Measurements from ENCODE around the gene PUM1. TPM values are rescaled to one million over a fixed set of nuclear protein-coding genes. Genes with fewer than 3 reads are reported as not detected.
"Not testable (repeated sequence)": the region's sequence is repeated elsewhere in the genome, so short reads cannot be mapped to it uniquely, and the experiment has no call there.

The PUM1 gene, protein sequence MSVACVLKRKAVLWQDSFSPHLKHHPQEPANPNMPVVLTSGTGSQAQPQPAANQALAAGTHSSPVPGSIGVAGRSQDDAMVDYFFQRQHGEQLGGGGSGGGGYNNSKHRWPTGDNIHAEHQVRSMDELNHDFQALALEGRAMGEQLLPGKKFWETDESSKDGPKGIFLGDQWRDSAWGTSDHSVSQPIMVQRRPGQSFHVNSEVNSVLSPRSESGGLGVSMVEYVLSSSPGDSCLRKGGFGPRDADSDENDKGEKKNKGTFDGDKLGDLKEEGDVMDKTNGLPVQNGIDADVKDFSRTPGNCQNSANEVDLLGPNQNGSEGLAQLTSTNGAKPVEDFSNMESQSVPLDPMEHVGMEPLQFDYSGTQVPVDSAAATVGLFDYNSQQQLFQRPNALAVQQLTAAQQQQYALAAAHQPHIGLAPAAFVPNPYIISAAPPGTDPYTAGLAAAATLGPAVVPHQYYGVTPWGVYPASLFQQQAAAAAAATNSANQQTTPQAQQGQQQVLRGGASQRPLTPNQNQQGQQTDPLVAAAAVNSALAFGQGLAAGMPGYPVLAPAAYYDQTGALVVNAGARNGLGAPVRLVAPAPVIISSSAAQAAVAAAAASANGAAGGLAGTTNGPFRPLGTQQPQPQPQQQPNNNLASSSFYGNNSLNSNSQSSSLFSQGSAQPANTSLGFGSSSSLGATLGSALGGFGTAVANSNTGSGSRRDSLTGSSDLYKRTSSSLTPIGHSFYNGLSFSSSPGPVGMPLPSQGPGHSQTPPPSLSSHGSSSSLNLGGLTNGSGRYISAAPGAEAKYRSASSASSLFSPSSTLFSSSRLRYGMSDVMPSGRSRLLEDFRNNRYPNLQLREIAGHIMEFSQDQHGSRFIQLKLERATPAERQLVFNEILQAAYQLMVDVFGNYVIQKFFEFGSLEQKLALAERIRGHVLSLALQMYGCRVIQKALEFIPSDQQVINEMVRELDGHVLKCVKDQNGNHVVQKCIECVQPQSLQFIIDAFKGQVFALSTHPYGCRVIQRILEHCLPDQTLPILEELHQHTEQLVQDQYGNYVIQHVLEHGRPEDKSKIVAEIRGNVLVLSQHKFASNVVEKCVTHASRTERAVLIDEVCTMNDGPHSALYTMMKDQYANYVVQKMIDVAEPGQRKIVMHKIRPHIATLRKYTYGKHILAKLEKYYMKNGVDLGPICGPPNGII
- 129 TPM for total RNA-seq

DNA sequence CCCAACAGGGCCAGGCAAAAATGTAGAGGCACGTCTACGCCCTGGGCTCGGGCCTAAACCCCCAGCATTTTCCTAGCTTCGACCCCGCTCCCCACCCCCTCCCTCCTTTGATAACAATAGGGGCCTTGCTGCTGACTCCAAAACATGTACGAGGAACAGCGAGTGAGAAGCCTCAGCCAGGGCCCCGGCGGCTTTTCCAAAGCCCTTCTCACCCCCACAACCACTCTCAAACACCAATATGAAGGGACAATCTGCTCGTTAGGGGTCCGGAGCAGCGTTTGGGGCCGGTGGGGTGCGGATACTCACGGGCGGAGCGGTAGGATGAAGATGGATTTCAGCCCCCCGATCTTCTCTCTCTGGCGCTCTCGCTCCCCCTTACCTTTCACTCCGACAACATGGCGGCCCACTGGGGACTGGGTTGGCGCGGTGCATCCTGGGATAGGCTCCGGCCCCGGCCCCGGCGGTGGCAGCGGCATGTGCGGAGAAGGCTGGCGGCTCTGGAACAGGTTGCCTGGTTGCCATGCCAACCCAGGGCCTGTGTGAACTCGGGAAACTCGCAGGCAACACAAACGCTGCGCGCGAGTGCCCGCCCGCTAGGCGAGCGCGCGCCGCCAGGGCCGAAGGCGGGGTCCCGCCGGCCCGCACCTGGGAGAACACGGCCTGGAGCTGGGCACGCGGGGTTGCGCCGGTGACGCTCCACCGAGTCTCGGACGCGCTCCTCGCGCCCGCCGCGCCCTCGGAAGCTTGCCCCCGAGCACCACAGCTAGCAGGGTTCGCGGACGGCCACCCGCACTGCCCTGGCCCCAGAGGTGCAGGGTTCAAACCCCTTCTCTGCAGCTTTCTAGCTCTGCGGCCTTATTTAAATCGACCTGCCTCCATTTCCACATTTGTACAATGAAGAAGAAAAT, at the start of gene PUM1:
Gene PUM1, minus strand, starts transcription at position 408 of the 908 bp plus-strand sequence. CDS start 6,151 bp downstream, outside the sequence.
- peak; percentile 98 for DNase-seq (ENCODE audit: low spot score)

DNA sequence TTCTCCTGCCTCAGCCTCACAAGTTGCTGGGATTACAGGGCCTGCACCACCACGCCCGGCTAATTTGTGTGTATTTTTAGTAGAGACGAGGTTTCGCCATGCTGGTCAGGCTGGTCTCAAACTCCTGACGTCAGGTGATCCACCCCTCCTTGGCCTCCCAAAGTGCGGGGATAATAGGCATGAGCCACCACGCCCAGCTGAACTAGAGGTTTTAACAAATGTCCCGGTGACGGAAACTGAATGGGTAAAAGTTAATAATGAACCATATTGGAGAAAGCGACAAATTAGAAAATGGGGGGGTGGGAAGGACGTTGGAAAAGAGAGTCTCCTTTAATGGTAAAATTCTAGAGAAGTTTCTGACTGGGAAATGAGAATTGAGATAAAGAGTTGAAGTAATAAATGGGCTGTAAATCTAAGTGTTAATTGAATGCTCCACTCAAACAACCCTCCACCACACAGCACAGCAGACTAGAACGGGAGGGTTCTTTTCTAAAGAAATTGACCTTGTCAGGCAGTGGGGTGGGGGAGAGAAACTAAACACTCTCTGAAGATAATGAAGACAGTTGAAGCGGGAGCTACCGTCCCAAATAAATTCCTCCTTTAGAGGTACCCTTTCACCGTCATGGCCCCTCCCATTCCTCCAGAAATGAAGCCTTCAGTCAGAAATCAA, 46.9 kb upstream of the PUM1 start:
- no peak for DNase-seq (ENCODE audit: low spot score)

DNA sequence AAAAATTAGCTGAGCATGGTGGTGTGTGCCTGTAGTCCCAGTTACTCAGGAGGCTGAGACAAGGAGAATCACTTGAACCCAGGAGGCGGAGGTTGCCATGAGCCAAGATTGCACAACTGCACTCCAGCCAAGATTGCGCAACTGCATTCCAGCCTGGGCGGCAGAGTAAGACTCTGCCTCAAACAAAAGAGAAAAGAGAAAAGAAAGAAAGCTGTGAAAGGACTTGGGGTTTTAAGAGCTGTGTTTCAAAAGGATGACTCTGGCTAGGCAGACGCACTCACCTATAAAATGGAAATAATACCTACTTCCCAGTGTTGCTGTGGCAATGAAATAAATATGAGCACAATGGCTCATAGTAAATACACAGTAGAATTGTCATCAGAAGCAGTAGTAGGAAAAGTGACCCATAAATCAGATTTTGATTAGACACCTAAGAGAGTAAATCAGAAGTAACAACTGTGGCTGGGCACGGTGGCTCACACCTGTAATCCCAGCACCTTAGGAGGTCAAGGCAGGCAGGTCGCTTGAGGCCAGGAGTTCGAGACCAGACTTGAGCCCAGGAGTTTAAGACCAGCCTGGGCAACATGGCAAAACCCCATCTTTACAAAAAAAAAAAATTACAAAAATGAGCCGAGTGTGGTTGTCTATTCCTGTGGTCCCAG, 45.9 kb upstream of the PUM1 start:
- peak; percentile 70 for DNase-seq (ENCODE audit: low spot score)

DNA sequence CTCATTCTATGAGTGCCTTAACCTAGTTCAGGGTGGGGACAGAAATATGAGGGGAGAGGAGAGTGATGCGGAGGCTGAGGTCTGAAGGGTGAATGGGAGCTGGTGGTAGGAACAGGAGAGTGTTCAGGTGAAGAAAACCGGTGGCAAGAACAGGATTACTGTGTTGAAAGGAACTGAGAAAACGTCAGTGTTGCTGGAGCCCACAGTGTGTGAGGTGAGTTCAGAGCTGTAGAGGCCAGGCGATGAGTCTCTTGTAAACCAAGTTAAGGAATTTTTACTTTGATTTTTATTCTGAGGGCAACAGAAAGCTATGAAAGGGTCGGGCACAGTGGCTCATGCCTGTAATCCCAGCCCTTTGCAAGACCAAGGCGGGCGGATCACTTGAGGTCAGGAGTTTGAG, 45.3 kb upstream of the PUM1 start:
- DNase-seq (ENCODE audit: low spot score), result no peak

DNA sequence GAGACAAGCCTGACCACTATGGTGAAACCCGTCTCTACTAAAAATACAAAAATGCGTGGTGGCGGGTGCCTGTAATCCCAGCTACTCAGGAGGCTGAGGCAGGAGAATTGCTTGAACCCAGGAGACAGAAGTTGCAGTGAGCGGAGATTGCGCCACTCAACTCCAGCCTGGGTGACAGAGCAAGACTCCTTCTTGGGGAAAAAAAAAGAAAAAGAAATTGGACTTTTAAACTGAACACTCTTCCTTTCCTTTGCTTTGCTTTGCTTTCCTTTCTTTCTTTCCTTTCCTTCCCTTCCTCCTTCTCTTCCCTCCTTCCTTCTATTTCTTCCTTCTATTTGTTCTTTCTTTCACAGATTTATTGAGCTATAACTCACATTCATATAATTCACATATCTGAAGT, 43.3 kb upstream of the PUM1 start:
- DNase-seq (ENCODE audit: low spot score), result no peak

DNA sequence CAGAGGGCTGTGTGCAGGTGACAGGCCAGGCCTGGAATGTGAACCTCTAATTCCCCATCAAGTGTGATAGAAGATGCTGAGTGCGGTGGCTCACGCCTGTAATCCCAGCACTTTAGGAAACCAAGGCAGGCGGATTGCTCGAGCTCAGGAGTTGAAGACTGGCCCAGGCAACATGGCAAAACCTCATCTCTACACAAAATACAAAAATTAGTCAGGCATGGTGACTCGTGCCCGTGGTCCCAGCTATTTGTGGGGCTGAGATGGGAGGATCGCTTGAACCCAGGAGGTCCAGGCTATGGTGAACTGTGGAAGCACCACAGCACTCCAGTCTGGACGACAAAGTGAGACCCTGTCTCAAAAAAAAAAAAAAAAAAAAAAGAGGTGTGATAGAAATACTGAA, 40.1 kb upstream of the PUM1 start:
- DNase-seq (ENCODE audit: low spot score), result no peak

DNA sequence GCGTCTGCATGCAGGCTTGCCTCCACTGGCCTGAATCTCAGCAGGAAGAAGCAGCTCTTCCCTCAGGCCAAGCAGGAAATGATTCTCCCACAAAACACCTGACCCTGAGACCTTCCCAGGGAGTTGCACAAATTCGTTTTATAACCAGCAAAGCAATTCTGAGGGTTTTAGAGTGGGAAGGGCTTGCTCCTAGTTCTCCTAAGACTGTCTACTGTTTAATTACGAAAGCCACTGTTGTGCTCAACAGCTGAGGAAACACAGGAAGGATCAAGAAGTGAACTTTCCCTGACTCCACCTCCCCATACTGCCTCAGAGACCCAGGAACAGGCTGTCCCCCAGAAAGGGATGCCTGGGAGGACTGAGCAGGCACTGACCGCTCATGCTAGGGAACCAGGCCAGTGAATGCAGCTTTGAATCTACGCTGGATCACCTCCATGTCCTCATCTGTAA, 37.0 kb upstream of the PUM1 start:
- no peak for DNase-seq (ENCODE audit: low spot score)

DNA sequence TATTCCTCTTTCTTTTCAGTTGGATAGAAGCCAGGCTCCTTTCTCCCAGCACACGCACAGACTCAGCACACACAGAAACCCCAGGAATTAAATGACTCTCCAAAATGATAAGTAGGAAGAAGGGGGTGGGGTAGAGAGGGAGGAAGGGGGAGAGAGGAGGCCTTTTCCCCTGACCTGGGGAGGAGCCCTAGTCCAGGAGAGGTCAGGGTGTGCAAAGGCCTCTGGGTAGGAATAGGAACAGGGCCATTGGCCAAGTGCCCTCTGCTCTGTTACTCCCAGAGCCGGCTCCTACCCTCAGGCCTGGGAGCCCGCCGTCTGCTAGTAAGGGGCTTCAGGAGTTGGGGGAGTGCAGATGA, 35.6 kb upstream of the PUM1 start:
- DNase-seq (ENCODE audit: low spot score), result no peak

DNA sequence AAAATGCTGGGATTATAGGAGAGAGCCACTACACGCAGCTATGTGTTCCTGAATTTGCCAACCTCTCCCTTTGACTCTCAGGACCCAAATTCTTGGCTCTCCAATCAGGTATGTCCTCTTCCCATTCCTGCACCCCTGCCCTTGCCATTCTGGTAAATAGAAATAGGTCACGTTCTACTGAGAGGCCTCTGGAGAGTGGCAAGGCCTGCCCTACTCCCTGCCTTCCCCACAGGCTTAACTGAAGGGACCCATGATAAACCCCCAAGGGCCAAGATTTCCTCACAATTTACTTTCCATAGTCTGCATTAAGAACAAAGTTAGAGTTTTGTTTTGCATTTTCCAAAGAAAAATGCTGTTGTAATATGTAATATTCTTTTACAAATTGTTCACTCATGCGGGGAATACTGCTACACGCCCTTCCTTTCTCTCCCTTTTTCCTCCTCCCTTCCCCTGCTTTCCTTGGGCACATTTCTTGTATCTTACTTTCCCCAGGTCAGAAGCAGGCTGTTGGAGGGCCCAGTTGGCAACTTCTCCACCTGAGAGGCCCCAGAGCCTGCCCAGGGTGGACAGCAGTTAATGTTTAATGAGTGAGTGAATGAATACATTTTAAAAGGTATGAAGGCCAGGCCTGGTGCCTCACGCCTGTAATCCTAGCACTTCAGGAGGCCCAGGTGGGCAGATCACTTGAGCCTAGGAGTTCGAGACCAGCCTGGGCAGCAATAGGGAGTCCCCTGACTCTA, 33.9 kb upstream of the PUM1 start:
- DNase-seq (ENCODE audit: low spot score), result peak; percentile 46

DNA sequence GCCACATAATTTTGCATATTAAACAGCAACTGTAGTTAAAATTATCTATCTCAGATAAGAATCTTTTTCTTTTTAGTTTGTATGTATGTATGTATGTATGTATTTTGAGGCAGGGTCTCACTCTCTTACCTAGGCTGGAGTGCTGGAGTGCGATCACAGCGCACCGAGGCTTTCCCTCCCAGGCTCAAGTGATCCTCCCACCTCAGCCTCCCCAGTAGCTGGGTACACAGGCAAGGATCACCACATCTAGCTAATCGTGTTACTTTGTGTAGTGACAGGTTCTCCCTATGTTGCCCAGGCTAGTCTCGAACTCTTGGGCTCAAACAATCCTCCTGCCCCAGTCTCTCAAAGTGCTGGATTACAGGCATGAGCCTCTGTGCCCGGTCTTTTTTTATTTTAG, 30.5 kb upstream of the PUM1 start:
- DNase-seq (ENCODE audit: low spot score), result no peak

DNA sequence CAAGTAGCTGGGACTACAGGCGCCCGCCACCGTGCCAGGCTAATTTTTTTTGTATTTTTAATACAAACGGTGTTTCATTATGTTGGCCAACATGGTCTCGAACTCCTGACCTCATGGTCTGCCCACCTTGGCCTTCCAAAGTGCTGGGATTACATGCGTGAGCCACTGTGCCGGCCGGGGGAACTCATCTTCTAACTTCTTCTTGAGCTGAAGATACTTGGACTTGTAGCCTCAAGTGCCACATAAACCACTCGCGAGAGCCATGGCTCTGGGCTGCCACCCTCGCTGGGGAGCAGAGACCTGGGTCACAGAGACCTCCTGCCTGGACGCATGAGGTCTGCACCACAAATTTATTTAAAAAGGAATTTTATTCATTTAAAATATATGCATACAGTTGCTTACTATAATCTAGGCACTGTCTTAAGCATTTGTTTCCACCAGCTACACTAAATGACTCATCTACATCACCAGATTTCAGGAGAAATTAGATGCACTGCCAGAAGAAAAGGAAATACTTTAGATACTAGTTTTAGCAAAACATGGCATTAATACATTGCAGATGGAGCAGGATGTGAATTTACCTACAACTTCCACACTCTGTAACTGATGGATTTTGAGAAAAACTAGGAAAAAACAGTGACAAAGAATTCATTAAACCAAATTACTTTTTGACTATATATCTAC, 29.9 kb upstream of the PUM1 start:
- no peak for DNase-seq (ENCODE audit: low spot score)

DNA sequence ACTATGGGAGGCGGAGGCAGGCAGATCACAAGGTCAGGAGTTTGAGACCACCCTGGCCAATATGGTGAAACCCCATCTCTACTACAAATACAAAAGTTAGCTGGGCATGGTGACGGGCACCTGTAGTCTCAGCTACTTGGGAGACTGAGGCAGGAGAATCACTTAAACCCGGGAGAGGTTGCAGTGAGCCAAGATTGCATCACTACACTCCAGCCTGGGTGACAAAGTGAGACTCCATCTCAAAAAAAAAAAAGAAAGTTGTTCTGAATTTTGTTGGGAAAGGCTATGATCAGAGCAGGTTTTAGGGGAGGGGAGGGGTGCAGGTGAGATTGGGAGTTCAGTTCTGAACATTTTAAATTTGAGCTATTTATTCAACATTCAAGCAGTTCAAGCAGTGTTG, 22.6 kb upstream of the PUM1 start:
- not testable (repeated sequence) for DNase-seq (ENCODE audit: low spot score)

DNA sequence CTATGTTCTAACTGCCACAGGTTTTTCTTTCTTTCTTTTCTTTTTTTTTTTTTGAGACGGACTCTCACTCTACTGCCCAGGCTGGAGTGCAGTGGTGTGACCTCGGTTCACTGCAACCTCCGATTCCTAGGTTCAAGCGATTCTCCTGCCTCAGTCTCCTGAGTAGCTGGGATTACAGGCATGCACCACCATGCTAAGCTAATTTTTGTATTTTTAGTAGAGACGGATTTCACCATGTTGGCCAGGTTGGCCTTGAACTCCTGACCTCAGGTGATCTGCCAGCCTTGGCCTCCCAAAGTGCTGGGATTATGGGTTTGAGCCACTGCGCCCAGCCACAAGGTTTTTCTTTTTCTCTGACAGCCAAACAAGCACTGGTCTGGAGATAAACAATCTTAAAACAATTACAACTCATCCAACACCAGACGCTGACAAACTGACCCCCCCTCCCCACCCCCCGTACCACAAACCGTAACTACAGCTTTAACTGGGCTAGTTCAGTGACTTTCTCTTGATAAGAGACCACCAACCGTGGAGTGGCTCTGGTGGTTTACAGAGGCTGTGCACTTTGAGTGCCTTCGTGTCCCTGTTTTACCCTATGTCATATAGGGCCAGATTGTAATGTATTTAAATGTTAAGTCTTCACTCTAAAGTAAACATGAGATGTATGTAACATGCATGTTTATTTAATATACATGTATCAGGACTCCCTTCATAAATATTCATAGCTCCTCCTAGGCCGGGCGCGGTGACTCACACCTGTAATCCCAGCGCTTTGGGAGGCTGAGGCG, 19.5 kb upstream of the PUM1 start:
- no peak for DNase-seq (ENCODE audit: low spot score)

DNA sequence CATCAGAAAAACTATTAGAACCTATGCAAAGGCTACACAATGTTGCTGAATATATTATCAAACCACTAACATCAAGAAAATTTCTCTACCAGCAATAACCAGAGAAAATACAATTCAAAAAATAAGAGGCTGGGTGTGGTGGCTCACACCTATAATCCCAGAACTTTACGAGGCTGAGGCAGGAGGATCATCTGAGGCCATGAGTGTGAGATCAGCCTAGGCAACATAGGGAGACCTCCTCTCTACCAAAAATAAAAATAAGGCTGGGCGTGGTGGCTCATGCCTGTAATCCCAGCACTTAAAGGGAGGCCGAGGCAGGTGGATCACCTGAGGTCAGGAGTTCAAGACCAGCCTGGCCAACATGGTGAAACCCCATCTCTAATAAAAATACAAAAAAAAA, 16.9 kb upstream of the PUM1 start:
- DNase-seq (ENCODE audit: low spot score), result no peak

DNA sequence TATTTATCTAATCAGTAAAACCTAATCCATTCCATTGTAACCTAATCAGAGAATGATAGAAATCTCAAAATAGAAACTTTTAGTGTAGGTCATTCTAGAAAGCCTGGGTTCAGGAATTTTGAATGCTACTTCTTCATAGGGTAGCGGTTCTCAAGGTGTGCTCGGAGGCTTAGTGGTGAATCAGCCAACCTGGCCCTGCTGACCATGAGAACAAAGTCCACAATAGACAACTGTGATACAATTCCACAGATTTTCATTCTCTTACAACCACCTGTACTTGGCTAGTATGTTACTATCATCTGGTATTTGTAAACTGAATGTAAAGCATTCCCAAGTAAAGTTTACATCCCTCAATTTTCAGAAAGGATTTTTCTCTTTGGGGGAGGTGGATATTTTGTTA, 7.5 kb upstream of the PUM1 start:
- DNase-seq (ENCODE audit: low spot score), result no peak

DNA sequence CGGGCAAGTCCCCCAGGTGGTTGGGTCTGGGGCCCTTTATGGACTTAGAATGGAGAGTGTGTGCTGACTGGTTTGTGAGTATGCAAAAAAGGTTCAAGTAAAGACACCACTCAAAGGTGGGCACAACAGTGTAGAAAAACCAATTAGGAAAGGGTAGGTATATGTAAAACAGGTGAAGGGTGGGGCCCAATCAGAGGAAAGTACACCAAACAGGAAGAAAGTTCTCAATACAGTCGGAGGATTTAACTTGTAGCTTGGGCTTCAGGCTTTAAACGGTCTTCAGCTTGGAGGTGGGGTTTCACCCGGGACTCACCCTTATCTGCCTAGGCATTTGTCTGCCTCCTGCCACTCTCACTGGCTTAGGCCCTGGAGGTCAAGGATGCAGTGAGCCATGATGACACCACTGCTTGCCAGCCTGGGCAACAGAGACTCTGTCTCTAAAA, 6.8 kb upstream of the PUM1 start:
- no peak for DNase-seq (ENCODE audit: low spot score)

DNA sequence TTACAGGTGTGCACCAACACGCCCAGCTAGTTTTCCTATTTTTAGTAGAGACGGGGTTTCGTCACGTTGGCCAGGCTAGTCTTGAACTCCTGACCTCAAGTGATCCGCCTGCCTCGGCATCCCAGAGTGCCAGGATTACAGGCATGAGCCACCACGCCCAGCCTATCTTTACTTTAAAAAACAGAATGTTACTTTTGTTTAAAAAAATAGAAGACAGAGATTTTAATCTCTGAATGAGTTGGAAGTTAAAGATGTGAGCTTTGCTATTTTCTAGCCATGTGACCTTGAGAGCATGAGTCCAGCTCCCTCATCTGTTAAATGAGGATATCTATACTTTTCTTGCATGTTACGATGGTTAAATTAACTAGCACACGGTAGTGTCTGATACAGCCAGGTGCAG, 3.9 kb upstream of the PUM1 start:
- no peak for DNase-seq (ENCODE audit: low spot score)

All from mucosa of gallbladder (tissue), 1 donor.